HG03378 (cell line): Measurements from ENCODE around the gene CCNYL1.
A peak's percentile ranks its signal among the peaks of the same experiment; 100 is the strongest.

Experiments used
- ATAC-seq: cut with Tn5 transposase; IDR thresholded peaks from one replicate; pipeline ENCODE4 v1.9.1; 2021; ENCODE audit warnings: mild to moderate bottlenecking, moderate library complexity; ENCODE audit not compliant: unreplicated experiment

Gene CCNYL1

GRCh38 chr2:207763303-207763917 is 52.0 kb downstream of the CCNYL1 start:
- ATAC-seq = no peak

- no peak for ATAC-seq
These were observed 52.7 kb downstream of the CCNYL1 start for GRCh38 chr2:207764096-207764630.

- ATAC-seq = no peak
These were observed 54.1 kb downstream of the CCNYL1 start for GRCh38 chr2:207765547-207765946.

- ATAC-seq = no peak
These were observed 54.7 kb downstream of the CCNYL1 start for GRCh38 chr2:207766041-207766551.

DNA sequence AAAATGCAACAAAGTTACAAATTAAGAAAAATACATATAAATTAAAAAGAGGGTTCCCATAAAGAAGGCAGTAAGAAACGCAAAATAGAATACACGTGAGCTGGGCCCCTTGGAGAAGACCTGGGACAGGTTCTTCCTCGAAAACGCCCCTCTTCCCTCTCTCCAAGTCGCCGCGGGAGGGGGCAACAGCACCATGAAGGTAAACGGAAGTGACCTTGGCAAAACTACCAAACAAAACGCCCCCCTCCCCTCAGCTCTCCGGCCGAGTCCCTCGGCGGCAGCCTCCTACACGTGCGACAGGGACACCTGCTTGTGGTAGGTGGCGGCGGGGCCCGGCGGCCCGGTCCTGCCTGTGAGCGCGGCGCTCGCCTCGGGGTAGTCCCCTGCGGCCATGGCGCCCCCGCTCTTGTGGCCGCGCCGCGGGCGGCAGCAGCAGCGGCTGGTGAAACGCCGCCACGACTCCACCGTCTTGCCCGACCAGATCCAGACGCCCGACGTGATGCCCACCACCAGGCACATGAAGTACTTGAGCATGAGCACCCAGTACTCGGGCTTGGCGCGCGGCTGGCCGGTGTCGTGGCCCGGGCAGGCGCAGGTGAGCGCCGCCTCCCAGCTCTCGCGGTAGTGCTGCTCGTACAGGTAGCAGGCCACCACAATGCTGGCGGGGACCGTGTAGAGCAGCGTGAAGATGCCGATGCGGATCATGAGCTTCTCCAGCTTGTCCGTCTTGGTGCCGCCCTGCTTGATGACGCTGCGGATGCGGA is 55.4 kb downstream of the CCNYL1 start:
- ATAC-seq = no peak

DNA sequence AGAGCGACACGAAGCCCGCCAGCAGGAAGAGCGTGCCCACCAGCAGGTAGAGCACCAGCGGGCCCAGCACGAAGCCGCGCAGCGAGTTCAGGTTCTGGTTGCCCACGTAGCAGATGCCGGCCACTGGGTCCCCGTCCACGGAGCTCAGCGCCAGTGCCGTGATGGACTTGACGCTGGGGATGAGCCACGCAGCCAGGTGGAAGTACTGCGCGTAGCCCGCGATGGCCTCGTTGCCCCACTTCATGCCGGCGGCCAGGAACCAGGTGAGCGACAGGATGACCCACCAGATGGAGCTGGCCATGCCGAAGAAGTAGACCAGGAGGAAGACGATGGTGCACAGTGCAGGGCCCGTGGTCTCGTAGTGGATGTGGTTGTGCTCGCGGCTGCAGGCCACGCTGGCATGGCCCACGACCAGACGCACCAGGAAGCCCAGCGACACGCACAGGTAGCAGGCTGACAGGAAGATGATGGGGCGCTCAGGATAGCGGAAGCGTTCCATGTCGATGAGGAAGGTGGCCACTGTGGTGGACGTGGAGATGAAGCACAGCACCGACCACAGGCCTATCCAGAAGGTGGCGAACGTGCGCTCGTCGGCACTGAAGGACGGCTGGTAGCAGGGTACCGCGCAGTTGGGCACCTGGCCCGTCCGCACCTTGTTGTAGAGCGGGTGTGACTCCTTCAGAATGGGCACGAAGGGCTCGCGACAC is 56.2 kb downstream of the CCNYL1 start:
- ATAC-seq = no peak

DNA sequence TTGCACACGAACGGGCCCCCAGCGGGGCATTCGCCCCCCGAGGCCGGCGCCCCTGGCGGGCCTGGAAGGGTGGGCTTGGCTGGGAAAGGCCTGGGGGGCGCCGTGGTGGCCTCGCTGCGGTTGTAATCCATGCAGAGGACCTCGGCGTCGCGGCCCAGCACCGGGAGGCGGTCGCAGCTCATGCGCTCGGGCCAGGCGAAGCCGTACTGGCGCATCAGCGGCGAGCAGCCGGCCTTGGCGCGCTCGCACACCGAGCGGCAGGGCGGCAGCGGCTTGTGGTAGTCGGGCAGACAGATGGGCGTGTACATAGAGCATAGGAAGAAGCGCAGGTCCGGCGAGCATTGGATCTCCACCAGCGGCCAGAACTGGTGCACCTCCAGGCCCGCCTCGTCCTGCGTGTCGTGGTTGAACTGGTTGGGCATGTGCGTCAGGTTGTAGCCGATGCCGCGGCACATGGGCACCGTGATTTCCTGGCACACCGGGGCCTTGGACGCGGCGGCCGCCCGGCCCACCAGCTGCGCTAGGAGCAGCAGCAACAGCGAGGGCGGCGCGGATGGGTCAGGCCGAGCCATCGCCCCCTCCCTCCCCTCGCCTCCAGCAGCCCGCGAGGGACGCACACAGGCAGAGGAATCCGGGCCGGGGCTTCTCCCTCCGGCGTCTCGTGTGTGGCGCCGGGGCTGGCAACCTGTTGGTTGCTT is 56.9 kb downstream of the CCNYL1 start:
- ATAC-seq = peak; percentile 36

DNA sequence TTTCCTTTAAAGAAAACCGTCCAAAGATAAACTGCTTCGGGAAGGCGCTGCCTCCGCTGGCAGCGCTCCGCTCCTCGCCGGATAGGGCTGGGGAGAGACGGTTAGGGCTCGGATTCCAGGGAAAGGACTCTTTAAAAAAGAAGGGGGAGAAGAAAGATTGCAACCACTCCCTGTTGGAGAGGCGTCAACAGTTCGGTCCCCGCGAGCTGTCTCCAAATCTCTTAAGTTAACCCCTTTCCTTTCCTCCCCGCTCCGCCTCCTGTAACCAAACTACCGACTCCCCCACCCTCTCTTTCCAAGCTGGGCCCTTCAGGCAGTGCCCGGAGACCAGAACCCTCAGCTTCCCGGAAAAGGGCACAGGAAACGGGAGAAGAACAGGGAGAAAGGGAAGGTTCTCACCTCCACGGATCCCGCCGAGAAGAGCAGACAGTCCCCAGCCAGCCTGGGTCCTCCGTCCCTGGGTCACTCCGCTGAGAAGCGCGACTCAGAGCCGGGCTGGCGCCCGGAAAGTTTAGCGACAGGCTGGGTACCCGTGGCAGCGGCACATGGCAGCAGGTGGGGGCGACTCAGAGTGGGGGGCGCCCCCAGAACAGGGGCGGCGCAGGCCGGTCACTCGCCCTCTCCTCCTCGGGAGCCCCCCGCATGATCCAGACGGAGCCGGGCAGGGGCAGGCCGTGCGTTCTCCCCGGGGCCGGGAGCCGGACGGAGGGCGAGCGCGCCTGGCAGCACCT is 57.6 kb downstream of the CCNYL1 start:
- no peak for ATAC-seq

- no peak for ATAC-seq
These were observed 59.4 kb downstream of the CCNYL1 start for GRCh38 chr2:207770602-207771404.

- no peak for ATAC-seq
These were observed 60.0 kb downstream of the CCNYL1 start for GRCh38 chr2:207771421-207771820.

- no peak for ATAC-seq
These were observed 60.8 kb downstream of the CCNYL1 start for GRCh38 chr2:207772081-207772843.

DNA sequence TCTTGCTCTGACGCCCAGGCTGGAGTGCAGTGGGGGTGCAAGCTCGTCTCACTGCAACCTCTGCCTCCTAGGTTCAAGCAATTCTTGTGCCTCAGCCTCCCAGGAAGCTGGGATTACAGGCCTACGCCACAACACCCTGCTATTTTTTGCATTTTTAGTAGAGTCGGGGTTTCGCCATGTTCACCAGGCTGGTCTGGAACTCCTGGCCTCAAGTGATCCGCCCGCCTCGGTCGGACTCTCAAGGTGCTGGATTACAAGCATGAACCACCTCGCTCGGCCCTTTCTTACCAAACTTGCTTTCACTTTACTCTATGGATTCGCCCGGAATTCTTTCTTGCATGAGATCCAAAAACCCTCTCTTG is 61.4 kb downstream of the CCNYL1 start:
- no peak for ATAC-seq

DNA sequence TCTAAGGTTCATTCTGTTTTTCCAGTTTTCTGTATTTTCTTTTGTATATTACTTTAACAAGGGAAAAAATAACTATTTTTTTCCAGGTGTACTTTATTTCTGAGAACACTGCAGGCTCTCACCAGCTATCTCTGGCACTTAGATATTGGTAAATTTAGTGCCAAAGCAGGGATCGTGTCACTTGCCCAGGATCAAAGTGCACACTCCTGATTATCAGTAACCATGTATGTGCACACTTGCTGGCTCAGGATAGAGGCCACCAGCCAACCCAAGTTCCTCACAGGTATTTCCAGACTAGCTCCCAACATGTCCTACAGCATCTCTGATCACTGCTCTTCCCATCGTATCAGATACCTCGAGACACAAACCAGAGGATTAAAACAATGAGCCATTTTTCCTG is 64.0 kb downstream of the CCNYL1 start:
- ATAC-seq = no peak

DNA sequence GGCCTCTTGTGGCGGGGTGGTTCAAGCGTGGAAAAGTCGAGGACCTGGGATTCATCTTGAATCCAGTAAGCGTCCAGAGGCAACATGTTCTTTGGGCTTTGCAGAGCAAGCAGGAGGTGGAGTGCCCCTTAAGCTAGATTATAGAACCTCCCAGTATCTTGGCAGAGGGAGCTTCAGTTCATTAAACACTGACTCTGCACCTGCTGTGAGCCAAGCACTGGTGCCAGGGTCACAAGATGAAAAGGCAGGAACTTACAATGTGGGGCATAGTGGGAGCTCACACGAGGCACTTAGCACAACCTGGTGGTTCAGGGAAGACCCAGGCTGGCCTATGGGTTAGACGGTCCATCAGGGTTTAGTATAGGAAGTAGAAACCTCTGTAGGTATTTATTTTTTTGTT is 65.7 kb downstream of the CCNYL1 start:
- no peak for ATAC-seq

- no peak for ATAC-seq
These were observed 67.0 kb downstream of the CCNYL1 start for GRCh38 chr2:207778298-207778882.

- no peak for ATAC-seq
These were observed 68.1 kb downstream of the CCNYL1 start for GRCh38 chr2:207779523-207779922.

DNA sequence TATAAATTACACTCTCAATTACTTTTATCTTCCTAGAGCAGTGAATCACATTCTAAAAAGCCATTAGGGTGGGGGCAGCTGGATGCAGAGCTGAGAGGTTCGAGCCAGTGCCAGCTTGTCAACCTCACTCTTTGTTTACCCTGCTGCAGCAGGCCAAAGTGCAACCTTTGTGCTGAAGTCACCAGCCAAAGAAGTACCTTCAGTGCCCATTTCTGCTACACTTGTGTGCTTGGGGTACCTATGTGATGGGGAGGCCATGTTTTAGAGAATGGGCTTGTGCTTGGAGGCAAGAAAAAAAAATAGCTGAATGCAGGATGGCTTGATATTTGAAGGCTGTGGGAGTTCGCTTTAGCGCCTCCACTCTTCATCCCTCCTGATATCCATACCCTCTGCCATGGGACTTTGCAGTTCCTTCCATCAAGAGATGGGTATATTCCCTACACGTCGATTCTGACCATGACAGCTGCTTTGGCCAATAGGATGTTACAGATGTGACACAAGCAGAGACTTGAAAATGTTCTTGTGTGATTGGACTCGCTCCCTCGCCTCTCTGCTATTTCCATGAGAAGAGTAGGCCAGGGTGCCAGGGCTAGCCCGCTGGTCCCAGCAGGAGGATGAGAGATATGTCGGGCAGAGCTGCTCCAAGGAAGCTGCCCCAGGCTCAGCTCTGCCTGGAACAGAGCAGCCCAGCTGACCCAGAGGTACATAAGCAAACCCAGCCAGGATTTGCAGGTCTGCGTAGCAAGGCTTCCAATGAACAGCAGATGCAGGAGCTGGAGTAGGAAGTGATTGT is 71.0 kb downstream of the CCNYL1 start:
- no peak for ATAC-seq

DNA sequence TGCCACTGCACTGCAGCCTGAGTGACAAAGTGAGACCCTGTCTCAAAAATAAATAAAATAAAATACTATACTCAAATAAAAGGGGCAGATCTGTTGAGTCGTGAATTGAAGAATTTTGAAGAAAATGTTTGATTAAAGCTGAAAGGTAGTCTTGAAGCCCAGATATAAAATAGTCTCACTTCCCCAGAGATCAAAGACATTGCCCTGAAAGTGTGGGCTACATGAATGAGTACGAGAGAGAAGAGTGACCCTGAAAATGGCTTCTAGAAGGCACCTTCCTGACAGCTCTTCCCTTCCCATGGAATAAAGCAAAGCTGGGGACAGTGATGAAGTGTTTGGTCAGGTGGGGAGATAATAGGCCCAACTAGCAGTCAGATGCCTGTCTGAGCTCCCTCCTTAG is 72.1 kb downstream of the CCNYL1 start:
- no peak for ATAC-seq
